ENCODE data around the gene LONP1.
"Not testable (repeated sequence)": the region's sequence is repeated elsewhere in the genome, so short reads cannot be mapped to it uniquely, and the experiment has no call there.

Gene LONP1

GRCh38 chr19:5719961-5720790 is at the start of gene LONP1, which contains the start of gene CATSPERD:
LONP1 (minus strand) TSS chr19:5720146; CDS start chr19:5720132, 14 bp downstream.
CATSPERD (plus strand) TSS chr19:5720637; CDS start chr19:5720738, 101 bp downstream.
- DNase-seq: peak; percentile 100

- no peak for DNase-seq
Observed at GRCh38 chr19:5767949-5768348, 48.0 kb upstream of the LONP1 start.

- no peak for DNase-seq
Observed at GRCh38 chr19:5765220-5765619, 45.3 kb upstream of the LONP1 start.

DNA sequence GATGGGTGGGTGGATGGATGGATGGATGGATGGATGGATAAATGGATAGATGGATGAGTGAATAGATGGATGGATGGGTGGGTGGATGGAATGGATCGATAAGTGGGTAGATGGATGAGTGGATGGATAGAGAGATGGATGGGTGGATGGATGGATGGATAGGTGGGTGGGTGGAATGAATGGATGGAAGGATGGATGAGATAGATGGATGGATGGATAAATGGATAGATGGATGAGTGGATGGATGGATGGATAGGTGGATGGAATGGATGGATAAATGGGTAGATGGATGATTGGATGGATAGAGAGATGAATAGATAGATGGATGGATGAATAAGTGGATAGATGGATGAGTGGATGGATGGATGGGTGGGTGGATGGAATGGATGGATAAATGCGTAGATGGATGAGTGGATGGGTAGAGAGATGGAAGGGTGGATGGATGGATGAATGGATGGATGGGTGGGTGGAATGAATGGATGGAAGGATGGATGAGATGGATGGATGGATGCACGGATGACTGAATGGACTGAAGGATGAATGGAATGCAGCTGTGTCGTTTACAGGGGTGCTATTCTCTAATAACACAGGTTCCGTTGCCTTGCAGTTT is 42.8 kb upstream of the LONP1 start:
- DNase-seq: no peak

DNA sequence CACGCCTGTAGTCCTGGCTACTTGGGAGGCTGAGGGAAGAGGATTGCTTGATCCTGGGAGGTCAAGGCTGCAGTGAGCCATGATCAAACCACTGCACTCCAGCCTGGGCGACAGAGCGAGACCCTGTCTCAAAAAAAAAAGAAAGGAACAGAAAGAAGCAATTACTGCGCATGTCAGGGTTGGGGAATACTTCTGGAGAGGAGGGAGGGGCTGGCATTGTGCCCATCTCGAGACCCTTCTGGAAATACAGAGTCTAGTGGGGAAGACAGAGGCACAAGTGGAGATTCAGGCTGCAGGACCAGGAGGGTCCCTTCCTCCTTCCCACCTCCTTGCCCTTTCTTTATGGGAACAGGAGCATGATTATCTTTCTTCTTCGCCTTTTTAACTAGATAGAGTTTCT is 33.8 kb upstream of the LONP1 start:
- DNase-seq: no peak

- no peak for DNase-seq
Observed at GRCh38 chr19:5751709-5752108, 31.8 kb upstream of the LONP1 start.

- no peak for DNase-seq
Observed at GRCh38 chr19:5749505-5749904, 29.6 kb upstream of the LONP1 start.

DNA sequence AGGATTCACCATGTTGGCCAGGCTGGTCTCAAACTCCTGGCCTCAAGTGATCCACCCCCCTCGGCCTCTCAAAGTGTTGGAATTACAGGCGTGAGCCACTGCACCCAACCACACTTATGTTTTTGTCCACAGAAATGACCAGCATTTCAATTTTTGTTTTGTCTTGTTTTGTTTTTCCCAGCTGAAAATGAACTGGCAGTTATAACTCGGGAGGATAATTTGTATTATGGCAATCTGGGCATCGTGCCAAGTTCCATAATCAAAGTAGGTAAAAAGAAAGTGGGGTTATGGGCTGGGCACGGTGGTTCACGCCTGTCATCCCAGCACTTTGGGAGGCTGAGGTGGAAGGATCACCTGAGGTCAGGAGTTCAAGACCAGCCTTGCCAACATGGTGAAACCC is 29.0 kb upstream of the LONP1 start:
- not testable (repeated sequence) for DNase-seq

DNA sequence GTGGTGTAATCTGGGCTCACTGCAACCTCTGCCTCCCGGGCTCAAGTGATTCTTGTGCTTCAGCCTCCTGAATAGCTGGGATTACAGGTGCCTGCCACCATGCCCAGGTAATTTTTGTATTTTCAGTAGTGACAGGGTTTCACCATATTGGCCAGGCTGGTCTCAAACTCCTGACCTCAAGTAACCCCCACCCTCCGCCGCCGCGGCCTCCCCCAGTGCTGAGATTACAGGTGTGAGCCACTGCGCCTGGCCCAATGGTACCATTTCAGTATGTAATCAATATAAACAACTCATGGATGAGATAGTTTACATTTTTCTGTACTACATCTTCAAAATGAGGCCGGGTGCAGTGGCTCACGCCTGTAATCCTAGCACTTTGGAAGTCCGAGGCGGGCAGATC is 25.1 kb upstream of the LONP1 start:
- DNase-seq: not testable (repeated sequence)

DNA sequence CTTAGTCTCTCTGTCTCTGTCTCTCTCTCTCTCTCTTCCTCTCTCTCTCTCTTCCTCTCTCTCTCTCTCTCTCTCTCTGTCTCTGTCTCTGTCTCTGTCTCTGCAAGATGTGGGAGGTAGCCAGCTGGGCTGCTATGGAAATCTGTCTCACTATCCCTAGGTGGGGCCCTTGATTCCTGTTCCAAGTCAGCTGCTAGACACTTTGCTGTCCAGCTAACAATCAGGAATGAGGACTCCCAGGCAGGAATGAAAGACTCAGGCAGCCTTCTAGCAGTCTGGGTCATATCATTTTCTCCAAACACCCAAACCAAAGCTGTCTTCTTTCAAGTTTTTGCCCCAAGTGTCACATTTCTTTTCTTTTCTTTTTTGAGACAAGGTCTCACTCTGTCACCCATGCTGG is 23.7 kb upstream of the LONP1 start:
- DNase-seq: no peak

GRCh38 chr19:5742051-5742450 is 22.1 kb upstream of the LONP1 start:
- DNase-seq: no peak

GRCh38 chr19:5738423-5738822 is 18.5 kb upstream of the LONP1 start:
- no peak for DNase-seq

- DNase-seq: not testable (repeated sequence)
Observed at GRCh38 chr19:5733172-5733571, 13.2 kb upstream of the LONP1 start.

- no peak for DNase-seq
Observed at GRCh38 chr19:5727453-5728050, 7.6 kb upstream of the LONP1 start.

GRCh38 chr19:5719274-5719960 is 529 bp downstream of the LONP1 start:
- DNase-seq: no peak

DNA sequence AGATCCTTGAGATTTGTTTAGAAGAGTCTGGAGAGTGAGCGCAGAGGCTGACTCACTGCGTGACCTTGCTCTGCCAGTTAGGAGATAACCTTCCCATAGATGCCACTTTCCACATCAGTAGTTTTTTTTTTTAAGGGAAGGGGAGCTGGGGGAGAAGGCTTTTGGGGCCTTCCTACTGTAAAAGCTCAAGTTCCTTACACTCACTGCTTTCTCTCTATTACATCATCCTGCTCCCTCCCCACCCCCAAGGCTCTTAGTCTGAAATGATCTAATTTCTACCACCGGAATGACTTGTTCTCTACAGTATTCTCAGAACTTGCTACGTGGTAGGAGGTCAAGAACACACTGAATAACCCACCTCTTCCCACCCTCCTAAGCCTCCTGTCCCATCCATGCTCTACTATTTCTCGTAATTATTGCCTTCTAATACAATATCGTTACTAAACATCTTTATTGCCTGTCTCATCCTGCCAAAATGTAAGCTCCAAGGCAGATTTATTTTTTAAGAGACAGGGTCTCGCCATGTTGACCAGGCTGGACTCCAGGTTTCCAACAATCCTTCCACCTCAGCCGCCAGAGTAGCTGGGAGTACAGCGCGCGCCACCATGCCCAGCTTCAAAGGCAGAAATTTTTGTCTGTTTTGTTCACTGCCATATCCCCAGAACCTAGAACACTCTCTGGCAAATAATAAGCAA is 1.2 kb downstream of the LONP1 start:
- no peak for DNase-seq

- no peak for DNase-seq
Observed at GRCh38 chr19:5718037-5718578, 1.8 kb downstream of the LONP1 start.

DNA sequence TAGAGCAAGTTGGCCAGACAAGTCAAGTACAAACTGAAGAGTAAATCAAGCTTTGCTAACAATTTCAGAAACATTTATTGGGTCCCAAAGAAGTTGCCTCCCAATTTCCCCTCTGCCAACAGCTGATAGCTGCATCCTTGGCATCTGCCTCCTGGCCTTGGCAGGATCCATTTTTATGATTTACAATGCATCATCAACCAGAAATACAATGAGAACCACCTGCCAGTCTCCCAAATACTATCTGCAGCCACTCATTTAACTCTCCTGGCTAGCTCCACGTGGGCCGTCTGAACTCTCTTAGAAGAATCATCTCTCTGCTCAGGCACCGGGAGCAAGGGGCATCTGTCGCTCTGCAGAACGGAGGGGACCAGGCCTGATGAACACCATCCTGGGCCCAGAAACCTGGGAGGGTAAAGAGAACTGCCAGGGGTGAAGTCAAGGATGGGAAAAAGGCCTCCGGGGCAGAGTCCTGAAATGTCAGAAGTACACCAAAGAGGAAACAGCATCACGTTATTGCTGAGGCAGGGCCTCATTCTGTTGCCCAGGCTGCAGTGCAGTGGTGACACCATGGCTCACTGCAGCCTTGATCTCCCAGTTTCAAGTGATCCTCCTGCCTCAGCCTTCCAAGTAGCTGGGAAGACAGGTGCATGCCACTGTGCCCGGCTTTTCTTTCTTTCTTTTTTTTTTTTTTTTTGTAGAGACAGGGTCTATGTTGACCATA is 2.6 kb downstream of the LONP1 start:
- no peak for DNase-seq

DNA sequence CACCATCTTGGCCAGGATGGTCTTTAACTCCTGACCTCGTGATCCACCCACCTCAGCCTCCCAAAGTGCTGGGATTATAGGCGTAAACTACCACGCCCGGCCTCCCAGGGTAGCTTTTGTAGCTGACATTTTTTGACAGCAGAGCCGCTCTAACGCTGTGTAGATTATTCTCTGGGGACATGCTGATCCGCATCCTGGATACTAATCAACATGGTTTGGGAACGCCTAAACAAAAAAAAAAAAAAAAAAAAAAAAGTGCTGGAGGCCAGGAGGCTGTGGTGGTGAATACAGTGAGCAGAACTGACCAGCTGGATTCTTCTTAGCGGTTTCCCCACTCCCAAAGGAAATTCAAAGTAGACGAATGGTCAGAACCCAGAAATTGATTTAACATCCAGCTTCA is 5.1 kb downstream of the LONP1 start:
- DNase-seq: no peak

- no peak for DNase-seq
Observed at GRCh38 chr19:5713228-5713627, 6.7 kb downstream of the LONP1 start.

DNA sequence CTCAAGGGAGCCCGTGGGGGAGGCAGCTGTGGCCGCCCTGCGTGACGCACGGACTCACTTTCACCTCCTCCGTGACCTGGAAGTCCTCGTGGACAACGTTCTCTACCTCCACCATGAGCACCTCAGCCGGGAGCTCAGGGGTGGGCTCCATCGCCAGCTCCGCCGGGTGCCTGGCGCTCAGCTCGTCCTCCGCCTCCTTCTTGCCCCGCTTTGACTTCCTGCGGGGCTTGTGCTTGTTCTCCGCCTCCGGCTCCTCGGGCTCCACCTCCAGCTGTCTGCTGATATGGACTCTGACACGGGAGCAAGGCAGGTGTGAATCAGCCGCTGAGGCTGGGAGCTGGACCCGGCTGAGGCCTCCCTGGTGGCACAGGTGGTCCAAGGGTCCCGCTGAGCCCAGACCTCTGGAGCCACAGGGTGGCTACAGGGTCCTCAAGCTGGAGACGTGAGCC is 8.2 kb downstream of the LONP1 start:
- no peak for DNase-seq

GRCh38 chr19:5711025-5711424 is 8.9 kb downstream of the LONP1 start:
- no peak for DNase-seq
